Effector memory CD4-positive, alpha-beta T cell (primary cell): Measurements from ENCODE around the gene RPS6KA5.
"Not testable (repeated sequence)": the region's sequence is repeated elsewhere in the genome, so short reads cannot be mapped to it uniquely, and the experiment has no call there.

Source experiments
- DNase-seq, 3 donors: peaks; one replicate each; pipeline ENCODE4 v3.0.0-alpha.2; 2020
- H3K27ac ChIP-seq: 2 replicates; pipeline ENCODE4 v1.7.0; 2013; ENCODE audit warnings: mild to moderate bottlenecking, low read length, moderate library complexity; ENCODE audit not compliant: insufficient read depth, poor library complexity, severe bottlenecking
- H3K27me3 ChIP-seq: replicated peaks from 2 replicates; pipeline ENCODE4 v1.7.0; 2013; ENCODE audit warnings: mild to moderate bottlenecking, low read length; ENCODE audit not compliant: insufficient read depth, control insufficient read depth, poor library complexity, severe bottlenecking
- H3K36me3 ChIP-seq: 2 replicates; pipeline ENCODE4 v1.7.0; 2013; ENCODE audit warnings: mild to moderate bottlenecking, low read length, moderate library complexity; ENCODE audit not compliant: control insufficient read depth, insufficient read depth
- H3K4me1 ChIP-seq: 2 replicates; pipeline ENCODE4 v1.7.0; 2013; ENCODE audit warnings: low read length, mild to moderate bottlenecking; ENCODE audit not compliant: control insufficient read depth, insufficient read depth, poor library complexity, severe bottlenecking
- H3K4me3 ChIP-seq: 2 replicates; pipeline ENCODE4 v1.7.0; 2013; ENCODE audit warnings: low read length, low read depth, mild to moderate bottlenecking; ENCODE audit not compliant: insufficient read depth, poor library complexity, severe bottlenecking
- H3K9me3 ChIP-seq: 2 replicates; pipeline ENCODE4 v1.7.0; 2013; ENCODE audit warnings: mild to moderate bottlenecking, low read length, moderate library complexity; ENCODE audit not compliant: control insufficient read depth
- total RNA-seq, 3 donors: gene quantifications; one replicate each; lab custom pipeline; 2026; lab: John Stamatoyannopoulos, UW

RPS6KA5 gene
- 39.9 to 53.2 (median 44.6) reads per million in 3 donors for total RNA-seq

- no peaks in the 10 kb centered on the region for H3K27me3 ChIP-seq
- peak; percentile 100 for DNase-seq
- H3K4me1 ChIP-seq = peaks cover 33% of the 10 kb centered on the region
Measured at GRCh38 chr14:91060351-91061055, at the start of gene RPS6KA5. TSS of gene RPS6KA5 (minus strand) at chr14:91060641. CDS start at chr14:91060434, 207 bp downstream.

GRCh38 chr14:91108941-91109611 is 48.6 kb upstream of the RPS6KA5 start:
- Histone ChIP-seq H3K36me3 (no peaks in the 10 kb centered on the region), H3K4me3 (no peak overlapping the region)

More at GRCh38 chr14:91060351-91061055, at the start of gene RPS6KA5:
- Histone ChIP-seq H3K9me3 (no peaks in the 10 kb centered on the region), H3K4me3 (peak within 1 kb of the TSS; percentile 74), H3K27ac (peak within 1 kb of the TSS; percentile 89), H3K36me3 (no peaks in the 10 kb centered on the region)

DNA sequence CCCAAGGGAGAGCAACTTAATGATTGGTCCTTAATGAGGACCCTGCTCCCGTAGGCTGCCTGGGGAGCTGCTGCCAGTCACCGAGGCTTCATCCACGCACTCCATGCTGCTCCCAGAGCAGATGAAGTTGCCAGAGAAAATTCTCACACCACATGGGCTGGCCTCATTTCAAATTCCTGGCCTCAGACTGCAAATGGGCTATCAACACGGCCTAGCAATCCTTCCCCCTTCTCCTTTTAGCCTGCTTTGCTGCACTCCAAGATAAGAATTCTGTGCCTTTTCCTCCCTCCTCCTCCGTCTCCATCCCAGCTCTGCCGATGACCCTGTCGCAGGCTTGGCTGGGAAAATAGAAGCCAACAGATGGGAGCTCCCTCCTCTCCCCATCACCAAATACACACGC is 42.7 kb upstream of the RPS6KA5 start:
- H3K4me1 ChIP-seq = no peaks in the 10 kb centered on the region
- H3K36me3 ChIP-seq = no peaks in the 10 kb centered on the region
- H3K4me3 ChIP-seq = no peak overlapping the region
- no peaks in the 10 kb centered on the region for H3K9me3 ChIP-seq
- no peak overlapping the region for H3K27ac ChIP-seq
- no peak for DNase-seq
- H3K27me3 ChIP-seq = no peaks in the 10 kb centered on the region

More at GRCh38 chr14:91108941-91109611, 48.6 kb upstream of the RPS6KA5 start:
- H3K27me3 ChIP-seq = no peaks in the 10 kb centered on the region
- H3K4me1 ChIP-seq = peaks cover 29% of the 10 kb centered on the region
- DNase-seq = no peak
- no peaks in the 10 kb centered on the region for H3K9me3 ChIP-seq
- H3K27ac ChIP-seq = peak overlapping the region; percentile 61

DNA sequence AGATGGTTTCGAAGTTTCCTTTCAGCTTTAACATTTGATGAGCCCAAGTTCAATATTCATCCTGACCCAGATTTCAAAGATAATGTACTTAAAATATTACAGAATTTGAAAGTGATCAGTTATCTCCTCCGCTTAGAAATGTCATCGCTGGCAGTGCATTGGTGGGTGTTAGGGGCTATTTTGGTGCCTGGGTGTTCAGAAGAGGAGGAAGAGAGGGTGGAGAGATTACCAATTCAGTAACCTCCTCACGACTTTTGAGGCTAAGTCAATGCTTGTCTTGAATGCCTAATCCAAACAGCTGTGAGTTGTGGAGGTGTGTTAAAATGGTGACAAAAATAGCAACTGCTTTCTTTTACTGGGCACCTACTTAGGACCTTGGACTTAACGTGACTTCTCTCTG is 39.7 kb upstream of the RPS6KA5 start:
- Histone ChIP-seq H3K27me3 (no peaks in the 10 kb centered on the region), H3K36me3 (no peaks in the 10 kb centered on the region), H3K9me3 (no peaks in the 10 kb centered on the region), H3K4me3 (no peak overlapping the region), H3K4me1 (no peaks in the 10 kb centered on the region), H3K27ac (no peak overlapping the region)
- DNase-seq = no peak

DNA sequence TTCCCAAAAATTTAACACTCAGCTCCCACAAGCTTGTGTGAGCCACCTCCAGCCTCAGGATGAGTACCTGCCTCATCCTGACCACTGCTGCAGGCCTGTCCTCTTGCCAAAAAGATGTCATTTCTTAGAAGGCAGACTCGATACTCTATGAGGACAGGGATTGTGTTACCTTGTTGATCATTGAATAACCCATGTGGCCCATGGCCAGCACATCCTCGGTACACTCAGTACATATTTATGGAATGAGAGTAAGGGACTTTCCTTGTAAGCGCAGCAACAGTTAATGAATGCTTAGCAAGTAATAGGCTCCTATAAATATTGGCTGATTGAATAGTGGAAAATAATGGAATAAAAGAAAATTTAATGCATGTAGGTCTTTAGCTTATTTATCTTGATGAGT is 38.1 kb upstream of the RPS6KA5 start:
- Histone ChIP-seq H3K9me3 (no peaks in the 10 kb centered on the region), H3K4me1 (no peaks in the 10 kb centered on the region), H3K27ac (no peak overlapping the region), H3K4me3 (no peak overlapping the region), H3K27me3 (no peaks in the 10 kb centered on the region), H3K36me3 (no peaks in the 10 kb centered on the region)
- no peak for DNase-seq

DNA sequence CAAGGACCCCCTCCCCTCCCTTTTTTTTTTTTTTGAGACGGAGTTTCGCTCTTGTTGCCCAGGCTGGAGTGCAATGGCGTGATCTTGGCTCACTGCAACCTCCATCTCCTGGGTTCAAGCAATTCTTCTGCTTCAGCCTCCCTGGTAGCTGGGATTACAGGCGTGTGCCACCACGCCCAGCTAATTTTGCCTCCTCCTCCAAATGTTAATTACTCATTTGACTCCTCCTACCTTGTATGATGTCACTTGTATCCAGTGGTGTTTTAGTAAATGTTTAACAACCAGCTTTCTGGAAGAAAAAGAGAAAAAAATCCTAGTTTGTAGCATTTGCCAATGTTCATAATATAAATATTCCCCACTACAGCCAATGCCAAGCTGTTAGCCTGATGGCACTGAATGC is 37.2 kb upstream of the RPS6KA5 start:
- DNase-seq, H3K4me1 ChIP-seq, H3K4me3 ChIP-seq, H3K36me3 ChIP-seq, H3K9me3 ChIP-seq, H3K27ac ChIP-seq, H3K27me3 ChIP-seq: not testable (repeated sequence)

GRCh38 chr14:91095178-91095577 is 34.7 kb upstream of the RPS6KA5 start:
- H3K4me1 ChIP-seq = no peaks in the 10 kb centered on the region
- no peaks in the 10 kb centered on the region for H3K9me3 ChIP-seq
- H3K27ac ChIP-seq = no peak overlapping the region
- H3K27me3 ChIP-seq = no peaks in the 10 kb centered on the region
- H3K36me3 ChIP-seq = no peaks in the 10 kb centered on the region
- H3K4me3 ChIP-seq = no peak overlapping the region
- no peak for DNase-seq

GRCh38 chr14:91094772-91095171 is 34.3 kb upstream of the RPS6KA5 start:
- H3K9me3 ChIP-seq = no peaks in the 10 kb centered on the region
- H3K36me3 ChIP-seq = no peaks in the 10 kb centered on the region
- H3K27ac ChIP-seq = no peak overlapping the region
- no peaks in the 10 kb centered on the region for H3K27me3 ChIP-seq
- DNase-seq = no peak
- H3K4me1 ChIP-seq = no peaks in the 10 kb centered on the region
- H3K4me3 ChIP-seq = no peak overlapping the region

DNA sequence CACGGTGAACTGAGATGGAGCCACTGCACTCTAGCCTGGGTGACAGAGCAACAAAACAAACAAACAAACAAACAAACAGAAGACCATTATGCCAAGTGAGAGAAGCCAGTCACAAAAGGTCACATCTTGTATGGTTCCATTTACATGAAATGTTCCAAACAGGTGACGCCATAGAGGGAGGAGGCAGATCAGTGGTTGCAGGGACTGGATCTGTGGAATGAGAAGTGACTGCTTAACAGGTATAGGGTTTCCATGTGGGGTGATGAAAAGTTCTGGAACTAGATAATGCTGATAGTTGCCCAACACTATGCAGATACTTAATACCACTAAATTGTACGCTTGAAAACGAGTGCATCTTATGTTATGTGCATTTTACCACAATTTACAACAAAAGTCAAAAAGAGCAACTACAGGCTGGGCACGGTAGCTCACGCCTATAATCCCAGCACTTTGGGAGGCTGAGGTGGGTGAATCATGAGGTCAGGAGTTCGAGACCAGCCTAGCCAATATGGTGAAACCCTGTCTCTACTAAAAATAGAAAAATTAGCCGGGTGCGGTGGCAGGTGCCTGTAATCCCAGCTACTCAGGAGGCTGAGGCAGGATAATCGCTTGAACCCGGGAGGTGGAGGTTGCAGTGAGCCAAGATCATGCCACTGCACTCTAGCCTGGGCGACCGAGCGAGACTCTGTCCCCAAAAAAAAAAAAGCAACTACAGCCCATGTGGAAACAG is 33.5 kb upstream of the RPS6KA5 start:
- H3K27me3 ChIP-seq, H3K36me3 ChIP-seq, H3K27ac ChIP-seq, H3K4me3 ChIP-seq, H3K4me1 ChIP-seq, DNase-seq, H3K9me3 ChIP-seq: not testable (repeated sequence)

- no peaks in the 10 kb centered on the region for H3K9me3 ChIP-seq
- no peak overlapping the region for H3K4me3 ChIP-seq
- no peak for DNase-seq
- no peaks in the 10 kb centered on the region for H3K27me3 ChIP-seq
- no peaks in the 10 kb centered on the region for H3K36me3 ChIP-seq
- H3K27ac ChIP-seq = no peak overlapping the region
- no peaks in the 10 kb centered on the region for H3K4me1 ChIP-seq
Measured at GRCh38 chr14:91092073-91092472, 31.6 kb upstream of the RPS6KA5 start.
